CD4-positive, alpha-beta T cell treated with Interleukin-4 for 1 hour (primary cell): ENCODE measurements around the gene DLX5.
"Not testable (repeated sequence)": the region's sequence is repeated elsewhere in the genome, so short reads cannot be mapped to it uniquely, and the experiment has no call there.

ENCODE experiments used
- DNase-seq, 2 donors: peaks; one replicate each; pipeline ENCODE4 v3.0.0-alpha.2; 2020 to 2022

The DLX5 gene

DNA sequence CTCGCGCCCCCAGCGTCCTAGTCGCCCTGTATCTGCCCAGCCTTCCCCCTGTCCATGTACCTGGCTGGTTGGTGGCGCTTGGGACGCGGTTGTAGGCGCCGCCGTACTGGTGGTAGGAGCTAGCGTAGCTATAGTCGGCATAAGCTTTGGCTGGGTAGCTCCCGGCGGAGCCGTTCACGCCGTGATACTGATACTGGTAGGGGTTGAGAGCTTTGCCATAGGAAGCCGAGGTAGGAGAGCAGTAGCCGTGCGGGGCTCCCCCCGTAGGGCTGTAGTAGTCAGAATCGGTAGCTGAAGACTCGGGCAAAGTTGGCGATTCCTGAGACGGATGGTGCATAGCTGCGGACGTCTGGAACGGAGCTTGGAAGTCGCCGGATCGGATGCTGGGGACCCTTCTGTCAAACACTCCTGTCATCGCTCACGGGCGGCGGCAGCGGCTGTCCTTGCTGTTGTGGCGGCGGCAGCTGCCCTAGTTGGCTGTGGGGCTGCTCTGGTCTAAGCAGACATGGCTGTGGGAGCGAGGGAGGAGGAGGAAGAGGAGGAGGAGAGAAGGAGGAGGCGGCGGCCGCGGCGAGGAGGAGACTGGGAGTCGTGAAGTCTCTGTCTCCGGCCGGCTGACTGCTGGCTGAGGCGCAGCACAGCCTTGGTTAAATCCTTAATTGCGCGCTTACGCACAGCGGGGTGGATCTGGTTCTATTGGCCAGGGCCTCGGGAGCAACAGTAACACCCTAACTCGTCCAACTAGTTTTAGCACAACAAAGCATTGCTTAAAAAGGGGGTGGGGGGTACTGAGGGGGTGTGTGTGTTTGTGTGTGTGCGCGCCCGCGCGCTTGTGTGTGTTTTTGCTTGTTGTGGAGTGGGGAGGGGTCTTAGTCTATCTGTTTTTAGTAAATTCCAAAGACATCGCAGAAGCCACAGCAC is at the start of gene DLX5:
Gene DLX5, minus strand, starts transcription at position 623 of the 921 bp plus-strand sequence. Its CDS starts 208 bp downstream, at position 415.
- DNase-seq = no peak

DNA sequence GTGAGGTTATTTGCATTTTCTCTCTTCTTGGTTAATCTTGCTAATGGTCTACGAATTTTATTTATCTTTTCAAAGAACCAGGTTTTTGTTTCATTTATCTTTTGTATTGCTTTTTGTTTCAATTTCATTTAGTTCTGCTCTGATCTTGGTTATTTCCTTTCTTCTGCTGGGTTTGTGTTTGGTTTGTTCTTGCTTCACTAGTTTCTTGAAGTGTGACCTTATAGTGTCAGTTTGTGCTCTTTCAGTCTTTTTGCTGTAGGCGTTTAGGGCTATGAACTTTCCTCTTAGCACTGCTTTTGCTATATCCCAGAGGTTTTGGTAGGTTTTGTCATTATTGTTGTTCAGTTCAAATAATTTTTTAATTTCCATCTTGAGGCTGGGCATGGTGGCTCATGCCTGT is 47.4 kb upstream of the DLX5 start:
- DNase-seq = not testable (repeated sequence)

DNA sequence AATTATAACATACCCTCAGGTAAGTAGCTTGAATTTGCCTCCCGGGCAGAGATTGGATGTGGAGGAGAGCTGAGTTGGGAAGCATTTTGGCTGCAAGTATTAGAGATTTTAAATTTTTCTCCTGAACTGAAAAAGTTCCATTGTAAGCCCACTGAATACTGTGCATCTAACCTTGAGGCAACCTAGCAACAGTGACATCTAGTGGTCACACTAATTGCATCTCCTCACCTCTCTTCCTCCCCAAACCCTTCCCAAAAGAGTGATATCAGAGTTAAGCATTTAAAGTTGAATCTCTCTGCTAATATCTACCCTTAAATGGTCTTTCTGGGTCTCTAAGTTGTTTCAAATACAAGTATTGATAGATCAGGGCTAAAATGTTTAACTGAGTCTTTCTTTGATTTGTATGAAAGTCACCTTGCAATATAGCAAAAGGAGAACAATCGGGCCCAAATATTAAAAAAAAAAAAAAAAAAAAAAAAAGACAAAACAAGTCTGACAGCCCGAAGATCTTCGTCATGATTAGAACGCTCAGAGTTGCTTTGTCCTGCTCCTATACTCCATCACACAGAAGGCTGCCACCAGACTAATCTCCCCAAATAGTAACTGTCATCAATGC is 40.4 kb upstream of the DLX5 start:
- DNase-seq = peak in 1 of 2 donors; percentile 42

DNA sequence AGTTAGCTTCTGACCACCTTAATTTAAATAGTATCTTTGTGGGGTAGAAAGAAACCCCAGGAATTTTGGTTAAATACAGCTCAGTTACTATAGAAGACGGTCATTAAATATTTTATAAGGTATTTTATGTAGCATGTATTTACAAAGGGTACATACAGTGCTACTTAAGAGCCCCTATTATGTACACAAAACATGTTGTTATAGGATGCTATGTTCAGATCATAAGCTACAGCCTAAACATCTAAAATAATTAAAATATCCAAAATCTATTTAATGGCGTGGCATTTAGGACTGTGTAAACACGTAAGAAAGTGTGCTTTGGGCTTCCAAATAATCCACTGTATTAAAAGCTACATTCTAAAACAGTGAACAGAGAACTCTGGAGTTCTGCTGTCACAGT is 39.4 kb upstream of the DLX5 start:
- no peak for DNase-seq

DNA sequence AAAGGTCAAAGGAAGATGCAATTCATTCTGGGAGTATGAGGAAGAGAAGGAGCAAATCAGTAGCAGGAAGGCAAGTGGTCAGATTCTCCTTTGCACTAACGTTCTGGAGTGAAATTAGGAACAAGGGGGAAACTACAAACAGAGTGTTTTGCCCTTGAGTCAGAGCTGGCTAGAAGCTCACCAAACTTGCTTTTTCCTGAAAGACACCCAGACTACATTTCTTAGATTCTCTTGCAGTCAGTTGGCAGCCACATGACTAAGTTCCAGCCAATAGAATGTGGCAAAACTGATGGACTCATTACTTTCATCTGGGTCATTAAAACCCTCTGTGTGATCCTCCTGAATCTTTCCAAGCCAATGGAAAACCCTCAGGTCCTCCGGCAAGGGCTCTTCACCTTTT is 18.6 kb upstream of the DLX5 start:
- DNase-seq = no peak

DNA sequence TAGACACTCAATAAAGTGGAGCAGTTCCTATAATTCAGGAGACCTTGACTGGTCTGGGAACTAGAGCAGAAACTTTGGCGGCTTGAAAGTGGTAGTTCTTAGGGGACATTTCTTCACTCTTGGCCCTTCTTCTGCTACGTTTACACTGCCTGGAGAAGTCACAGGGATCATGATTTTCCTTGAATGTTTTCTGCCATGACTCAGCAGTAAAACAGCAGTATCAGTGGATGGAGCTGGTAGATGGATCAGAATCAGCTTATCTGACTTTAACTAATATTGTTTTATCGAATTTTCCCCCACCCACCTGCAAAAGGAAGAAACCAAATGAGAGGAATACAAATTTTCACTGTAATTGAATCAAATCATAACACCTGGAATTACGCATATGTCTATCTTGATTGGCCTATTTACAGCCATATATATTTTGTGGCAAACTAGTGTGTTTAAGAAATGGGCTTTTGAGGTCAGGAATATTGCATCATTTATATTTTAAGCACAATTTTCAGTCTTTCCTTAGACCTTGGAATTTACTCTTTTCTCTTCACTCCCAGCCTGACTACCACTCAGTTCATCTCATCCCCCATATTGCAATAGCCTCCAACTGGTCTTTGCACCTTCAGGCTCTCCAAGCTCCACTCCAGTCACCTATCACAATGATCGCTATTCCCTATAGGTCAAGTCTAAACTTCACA is 14.9 kb upstream of the DLX5 start:
- DNase-seq = no peak

DNA sequence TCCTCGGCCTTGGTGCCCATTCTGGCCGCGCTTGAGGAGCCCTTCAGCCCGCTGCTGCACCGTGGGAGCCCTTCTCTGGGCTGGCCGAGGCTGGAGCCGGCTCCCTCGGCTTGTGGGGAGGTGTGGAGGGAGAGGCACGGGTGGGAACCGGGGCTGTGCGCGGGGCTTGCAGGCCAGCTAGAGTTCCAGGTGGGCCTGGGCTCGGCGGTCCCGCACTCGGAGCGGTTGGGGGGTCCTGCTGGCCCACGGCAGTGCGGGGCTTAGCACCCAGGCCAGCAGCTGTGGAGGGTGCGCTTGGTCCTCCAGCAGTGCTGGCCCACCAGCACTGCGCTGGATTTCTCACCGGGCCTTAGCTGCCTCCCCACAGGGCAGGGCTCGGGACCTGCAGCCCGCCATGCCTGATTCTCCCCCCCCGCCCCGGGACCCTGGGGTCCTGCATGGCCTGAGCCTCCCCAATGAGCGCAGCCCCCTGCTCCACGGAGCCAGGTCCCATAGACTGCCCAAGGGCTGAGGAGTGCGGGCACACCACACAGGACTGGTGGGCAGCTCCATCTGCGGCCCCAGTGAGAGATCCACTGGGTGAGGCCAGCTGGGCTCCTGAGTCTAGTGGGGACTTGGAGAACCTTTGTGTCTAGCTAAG is 9.7 kb upstream of the DLX5 start:
- not testable (repeated sequence) for DNase-seq

DNA sequence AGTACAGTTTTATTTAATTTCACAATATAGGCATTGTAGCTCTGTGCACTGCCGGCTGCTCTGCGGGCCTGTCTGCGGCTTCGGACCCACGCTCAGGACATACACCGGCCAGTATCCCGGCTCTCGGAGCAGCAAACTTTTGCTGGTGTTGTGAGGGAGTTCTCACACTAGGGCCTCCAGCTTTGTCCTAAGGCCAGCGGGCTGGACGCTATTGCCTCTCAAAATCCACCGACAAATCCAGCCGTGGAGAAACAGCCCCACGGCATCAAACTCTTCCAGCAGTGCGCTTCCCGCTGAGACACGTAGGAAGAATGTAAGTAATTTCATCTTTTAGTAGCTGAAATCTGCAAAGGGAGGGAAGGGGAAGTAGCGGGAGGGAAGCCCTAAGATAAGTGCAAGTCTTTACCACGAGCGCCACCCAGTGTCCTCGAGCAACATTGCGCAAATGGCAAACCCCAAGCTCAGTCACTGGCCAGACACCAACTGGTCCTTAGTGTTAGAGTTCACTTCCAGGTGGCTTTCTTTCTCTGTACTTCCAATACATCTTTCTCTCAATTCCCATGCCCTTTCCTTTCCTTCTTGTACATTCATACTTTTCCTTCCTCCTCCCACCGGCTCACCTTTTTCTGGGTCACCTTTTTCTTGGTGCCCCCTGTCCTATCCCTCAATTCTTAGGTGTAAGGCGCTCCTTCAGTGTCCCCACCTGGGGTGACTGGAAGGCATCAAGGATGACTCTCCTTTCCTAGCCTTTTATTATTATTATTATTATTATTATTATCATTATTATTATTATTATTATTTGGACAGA is 3.0 kb upstream of the DLX5 start:
- DNase-seq = peak; percentile 68

DNA sequence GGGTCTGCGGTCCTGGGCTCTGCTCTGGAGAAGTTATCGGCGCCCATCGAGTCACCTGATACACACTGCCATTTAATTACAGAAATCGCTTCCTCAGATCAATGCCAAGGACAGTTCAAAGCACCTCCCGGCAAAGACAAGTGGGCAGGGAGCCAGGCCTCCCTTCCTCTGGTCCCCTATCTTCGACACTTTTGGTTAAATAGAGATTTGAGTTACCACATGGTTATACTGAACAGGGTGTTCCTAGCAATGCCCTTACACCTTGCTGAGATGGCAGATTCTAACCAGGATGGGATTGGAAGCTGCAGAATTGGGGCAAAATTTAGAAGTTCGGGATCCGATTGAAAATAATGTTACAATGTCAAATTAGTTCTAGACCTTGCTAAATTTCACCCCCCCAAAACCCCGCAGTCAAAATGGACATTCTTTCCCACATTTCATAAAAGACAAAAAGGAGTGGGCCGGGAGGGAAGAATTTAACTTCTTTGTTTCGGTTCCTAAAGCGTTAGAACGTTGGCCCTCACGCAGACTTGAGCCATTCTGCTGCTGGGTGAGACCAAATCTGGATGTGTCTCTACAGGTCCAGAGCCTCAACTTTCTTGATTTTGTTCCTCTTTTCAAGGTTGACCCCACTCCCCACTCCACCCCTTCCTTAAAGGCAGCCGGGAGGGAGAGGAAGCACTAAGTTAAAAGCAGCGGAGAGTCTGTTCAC is 2.2 kb upstream of the DLX5 start:
- DNase-seq = no peak

DNA sequence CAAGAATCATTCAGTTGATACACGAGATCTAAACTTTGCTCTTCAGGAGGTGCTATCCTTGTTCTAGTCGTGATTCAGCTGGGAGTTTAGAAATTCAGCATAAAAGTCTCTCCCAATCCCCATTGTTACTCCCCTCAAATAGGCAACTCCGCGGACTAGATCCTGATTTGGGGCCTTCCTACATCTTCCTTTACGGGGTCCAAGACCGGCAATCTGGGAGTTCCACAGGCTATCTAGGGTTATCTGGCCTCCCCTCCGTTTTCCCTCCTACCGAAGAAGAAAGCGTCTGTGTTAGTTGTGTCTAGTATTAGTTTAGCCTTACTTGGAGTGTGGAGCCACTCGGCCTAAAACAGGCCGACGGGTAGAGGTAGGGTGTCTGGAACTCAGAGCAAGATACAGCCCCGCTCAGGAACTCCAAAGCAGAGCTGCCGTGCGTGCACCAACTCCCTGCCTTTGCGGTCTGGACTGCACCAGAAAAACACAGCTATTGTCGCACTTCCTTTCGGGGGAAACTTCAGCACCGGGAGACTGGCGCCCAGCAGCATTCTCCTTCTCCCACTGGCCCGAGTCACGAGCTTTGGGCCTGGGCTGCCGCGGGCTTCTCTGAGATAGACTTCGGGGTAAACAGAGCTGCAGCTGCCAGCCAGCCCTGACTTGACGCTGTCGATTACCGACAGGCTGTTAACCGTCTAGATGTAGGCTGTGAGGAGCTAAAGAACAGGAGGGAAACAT is 1.5 kb upstream of the DLX5 start:
- DNase-seq = peak; percentile 16 to 23

DNA sequence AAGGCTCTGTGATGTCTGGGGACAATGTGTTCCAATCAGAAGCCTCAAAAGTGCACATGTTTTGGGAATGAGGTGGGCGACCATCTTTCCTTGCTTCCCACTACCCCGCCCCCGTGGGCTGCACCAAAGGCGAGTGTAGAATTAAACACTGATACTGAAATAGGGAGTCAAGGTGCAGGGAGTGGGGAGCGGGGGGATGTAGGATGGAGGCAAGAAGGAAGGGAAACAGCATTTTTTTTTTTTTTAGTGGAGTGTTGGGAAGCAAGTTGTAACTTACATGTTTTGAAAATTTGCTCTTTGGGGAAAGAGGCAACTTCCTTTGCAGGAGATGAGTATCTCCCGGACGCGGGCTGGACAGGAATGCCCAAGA is 484 bp upstream of the DLX5 start:
- no peak for DNase-seq

DNA sequence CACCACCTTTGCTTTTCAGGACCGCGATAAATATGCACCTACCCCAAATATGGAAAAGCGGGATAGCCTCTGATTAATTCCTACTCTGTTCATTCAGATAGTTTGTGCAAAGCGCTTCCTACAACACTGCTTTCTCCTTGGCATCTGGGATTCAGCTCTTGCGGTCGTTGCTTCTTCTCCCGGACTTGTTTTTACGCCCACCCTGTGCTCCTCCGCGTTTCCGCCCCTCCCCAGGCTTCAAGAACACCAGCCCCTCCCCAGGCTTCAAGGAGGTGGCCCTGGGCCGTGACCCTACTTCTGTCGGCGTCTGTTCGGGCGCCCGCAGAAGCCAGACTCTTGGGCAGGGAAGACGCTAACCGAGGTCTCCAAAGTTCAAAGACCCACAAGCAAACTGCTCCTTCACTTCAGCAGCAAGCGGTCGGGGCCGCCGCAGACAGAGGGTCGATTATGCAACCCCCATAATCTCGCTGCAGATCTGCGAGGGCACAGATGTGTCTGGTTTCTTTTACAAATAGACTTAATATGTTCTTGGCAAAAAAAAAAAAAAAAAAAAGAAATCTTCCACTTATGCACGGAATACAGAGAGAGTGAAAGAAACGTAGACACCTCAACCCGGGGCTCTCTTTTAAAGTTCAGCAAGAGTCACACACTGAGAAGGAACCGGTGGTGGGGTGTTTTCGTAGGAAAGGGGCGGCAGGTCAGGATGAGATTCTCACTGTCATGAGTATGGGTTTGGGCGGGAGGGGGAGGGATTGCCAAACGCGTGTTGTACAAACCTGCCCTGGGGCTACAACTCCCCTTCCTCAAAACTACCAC is 1.9 kb downstream of the DLX5 start:
- no peak for DNase-seq

DNA sequence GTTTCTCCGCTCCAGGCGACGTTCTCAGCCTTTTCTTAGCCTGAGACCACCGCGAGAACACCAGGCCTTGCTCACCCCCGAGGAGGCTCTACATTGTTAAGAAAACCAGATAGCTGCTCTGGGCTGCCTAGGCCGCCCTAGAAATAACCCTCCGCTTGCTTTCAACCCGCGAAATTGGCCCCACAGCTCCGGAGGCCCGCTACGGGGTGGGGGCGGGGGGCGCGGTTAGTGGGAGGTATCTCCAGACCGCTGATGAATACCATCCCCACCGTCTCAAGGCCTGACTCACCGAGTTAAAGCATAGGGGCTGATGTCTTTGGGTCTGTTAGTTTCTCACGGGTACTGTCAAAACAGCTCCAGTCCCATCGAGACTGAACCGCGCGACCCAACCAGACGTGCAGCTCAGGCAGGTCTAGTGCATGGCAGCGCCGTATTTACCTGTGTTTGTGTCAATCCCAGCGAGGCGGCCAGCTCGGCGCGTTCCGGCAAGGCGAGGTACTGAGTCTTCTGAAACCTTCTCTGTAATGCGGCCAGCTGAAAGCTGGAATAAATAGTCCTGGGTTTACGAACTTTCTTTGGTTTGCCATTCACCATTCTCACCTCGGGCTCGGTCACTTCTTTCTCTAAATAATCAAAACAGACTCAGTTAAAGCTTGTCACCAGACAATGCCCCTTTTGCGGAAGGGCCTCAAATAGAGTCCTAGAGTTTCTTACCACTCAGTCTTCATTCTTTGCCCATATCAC is 2.7 kb downstream of the DLX5 start:
- DNase-seq = no peak

DNA sequence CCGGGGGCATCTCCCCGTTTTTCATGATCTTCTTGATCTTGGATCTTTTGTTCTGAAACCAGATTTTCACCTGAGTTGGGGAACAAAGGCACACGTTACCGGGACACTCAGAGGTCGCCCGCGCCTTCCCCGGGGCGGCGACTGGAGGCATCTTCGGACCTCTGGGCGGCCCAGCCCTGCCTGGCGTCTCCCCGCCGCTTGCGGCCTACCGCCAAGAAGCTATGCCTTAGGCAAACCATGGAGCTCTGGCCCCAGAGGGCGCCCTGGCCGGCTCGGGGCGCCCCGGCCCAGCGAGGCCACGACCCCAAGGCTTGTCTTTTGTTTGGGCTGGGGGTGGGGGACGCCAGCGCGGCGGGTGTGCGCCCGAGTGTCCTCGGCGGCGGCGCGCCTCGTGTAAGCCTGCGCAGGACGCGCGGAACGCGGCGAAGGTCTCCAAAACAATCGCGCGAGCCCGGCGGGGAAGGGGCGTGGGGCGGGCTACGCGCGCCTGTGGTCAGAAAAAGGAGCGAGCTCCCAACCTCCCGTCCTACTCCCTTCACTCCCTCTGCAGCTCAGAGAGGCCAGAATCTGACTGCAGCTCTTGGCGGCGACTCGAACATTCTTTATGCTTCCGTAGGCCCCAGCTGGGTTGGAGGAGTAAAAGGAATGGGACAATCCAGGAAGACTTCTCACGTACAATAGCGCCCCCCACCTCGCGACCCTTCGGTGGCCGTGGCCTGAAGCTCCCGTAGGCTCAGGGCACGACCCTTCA is 3.5 kb downstream of the DLX5 start:
- no peak for DNase-seq

DNA sequence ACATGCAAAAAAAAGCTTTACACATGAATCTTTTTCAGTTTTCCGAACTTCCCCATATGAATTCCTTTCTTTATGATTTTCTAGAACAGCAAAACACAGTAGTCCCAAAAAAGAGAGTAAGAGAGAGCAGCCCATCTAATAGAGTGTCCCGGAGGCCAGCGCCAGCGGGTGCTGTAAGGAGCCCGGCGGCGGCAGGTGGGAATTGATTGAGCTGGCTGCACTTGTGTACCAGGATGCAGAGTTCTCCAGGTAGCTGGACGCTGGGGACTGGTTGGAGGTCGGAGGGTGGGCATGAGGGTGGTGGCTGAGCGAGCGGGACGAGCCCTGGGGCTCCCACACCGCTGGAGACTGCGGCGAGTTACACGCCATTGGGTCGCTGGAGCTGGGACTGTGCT is 4.0 kb downstream of the DLX5 start:
- no peak for DNase-seq

DNA sequence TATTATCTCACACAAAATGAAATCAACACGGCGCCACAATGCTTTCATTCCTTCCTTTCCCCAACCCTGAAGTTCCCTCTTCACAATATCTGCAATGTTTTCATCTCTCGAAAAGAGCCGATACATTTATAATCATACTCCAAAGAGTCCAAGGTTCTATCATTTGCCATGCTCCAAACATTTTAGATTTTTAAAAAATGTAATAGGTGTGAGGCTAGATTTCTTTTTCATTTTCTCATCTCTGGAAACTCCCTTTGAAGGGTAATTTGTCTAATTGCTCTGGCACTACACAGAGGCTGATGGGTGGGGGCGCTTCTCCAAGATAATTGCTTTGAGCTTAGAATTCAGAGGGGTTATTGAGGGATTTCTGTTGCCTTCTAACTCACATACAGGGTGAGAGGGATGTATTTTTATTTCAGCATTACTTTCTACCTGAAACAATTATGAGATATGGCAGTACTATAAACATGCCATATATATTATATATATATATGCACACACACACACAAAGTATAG is 4.9 kb downstream of the DLX5 start:
- DNase-seq = no peak

DNA sequence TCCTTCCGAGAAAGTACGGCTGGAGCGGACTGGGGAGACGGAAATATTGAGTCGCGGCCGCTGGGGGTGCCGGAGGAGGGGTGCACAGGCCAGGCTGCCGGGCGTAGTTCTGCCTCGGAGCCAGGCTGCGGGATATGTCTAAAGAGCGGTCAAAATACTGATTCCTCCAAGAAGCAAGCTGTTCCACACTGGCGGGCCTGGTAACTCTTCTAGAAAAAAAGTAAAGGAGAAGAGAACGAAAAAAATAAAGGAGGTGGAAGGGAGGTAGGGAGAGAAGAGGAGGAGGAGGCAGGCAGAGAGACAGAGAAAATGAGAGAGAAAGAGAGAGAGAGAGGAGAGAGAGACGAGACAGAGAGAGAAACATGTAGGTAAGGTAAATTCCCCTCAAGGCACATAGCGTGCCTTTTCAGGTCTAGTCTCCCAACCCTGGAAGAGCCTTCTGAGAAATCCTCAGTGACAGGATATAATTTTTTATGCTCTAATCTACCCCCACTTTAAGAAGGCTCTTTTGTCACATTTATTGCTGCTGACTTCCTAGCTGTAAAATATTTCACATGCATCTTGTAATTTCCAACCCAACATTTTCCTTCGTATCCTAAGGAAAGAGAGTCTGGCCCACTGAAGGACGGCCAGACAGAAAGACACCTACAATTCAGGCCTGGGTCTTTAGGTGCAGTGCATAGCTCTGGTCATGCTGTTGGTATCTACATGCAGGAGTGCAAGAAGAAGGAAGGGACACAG is 5.7 kb downstream of the DLX5 start:
- no peak for DNase-seq
